MCF 10A (cell line): ENCODE measurements around the gene TSPAN17. TPM values are rescaled to one million over a fixed set of nuclear protein-coding genes. Genes with fewer than 3 reads are reported as not detected.

ENCODE experiments used
- BruUV-seq: library from RNA; stranded (reverse); fragments of 400-500 nt; replicated peaks from 2 replicates; lab custom pipeline; 2021; lab: Mats Ljungman, UMichigan
- CTCF ChIA-PET: fragments of 300-600 bp; sonication (Branson Sonifier 250); formaldehyde crosslinking; extraction: SDS; loops from one replicate; lab custom pipeline; 2021; ENCODE audit warnings: antibody characterized with exemption, inconsistent platforms; lab: Yijun Ruan, JAX
- POLR2A ChIA-PET: fragments of 300-600, 350-650 bp; sonication (Branson Sonifier 250); formaldehyde crosslinking; extraction: SDS; loops from one replicate; lab custom pipeline; 2020; ENCODE audit warnings: antibody characterized with exemption, inconsistent platforms; lab: Yijun Ruan, JAX
- DNase-seq: peaks from one replicate; pipeline ENCODE4 v3.0.0-alpha.2; 2018; ENCODE audit not compliant: unreplicated experiment
- H3K27ac Mint-ChIP-seq: one replicate; pipeline ENCODE4 v1.8.0; 2022; ENCODE audit warnings: mild to moderate bottlenecking, low read depth, mixed read lengths; ENCODE audit not compliant: unreplicated experiment
- H3K27me3 Mint-ChIP-seq: one replicate; pipeline ENCODE4 v1.8.0; 2022; ENCODE audit warnings: mixed read lengths; ENCODE audit not compliant: insufficient read depth, unreplicated experiment
- H3K36me3 Mint-ChIP-seq: one replicate; pipeline ENCODE4 v1.8.0; 2022; ENCODE audit warnings: mild to moderate bottlenecking, moderate library complexity, mixed read lengths; ENCODE audit not compliant: insufficient read depth, unreplicated experiment
- H3K4me1 Mint-ChIP-seq: one replicate; pipeline ENCODE4 v1.8.0; 2022; ENCODE audit warnings: mixed read lengths; ENCODE audit not compliant: insufficient read depth, unreplicated experiment
- H3K4me3 Mint-ChIP-seq: one replicate; pipeline ENCODE4 v1.8.0; 2022; ENCODE audit warnings: mild to moderate bottlenecking, moderate library complexity, mixed read lengths; ENCODE audit not compliant: unreplicated experiment
- H3K9me3 Mint-ChIP-seq: one replicate; pipeline ENCODE4 v1.8.0; 2022; ENCODE audit warnings: mixed read lengths; ENCODE audit not compliant: unreplicated experiment
- CTCF ChIP-seq: fragments of 200-600 bp; IDR thresholded peaks from one replicate; pipeline ENCODE4 v1.8.0; 2022; ENCODE audit warnings: antibody characterized with exemption, mild to moderate bottlenecking; ENCODE audit not compliant: unreplicated experiment
- intact Hi-C: fragments of 100-400 bp; cut with micrococcal nuclease; formaldehyde crosslinking; loops from 2 replicates; pipeline ENCODE4 v1.14.1; 2022
- total RNA-seq: library from RNA; stranded (reverse); gene quantifications from 2 replicates; pipeline ENCODE4 v1.2.3, GENCODE V29; 2022

TSPAN17 gene
- total RNA-seq, 1 experiment from 2014 or later = 36.7 TPM

GRCh38 chr5:176627582-176627981, 19.7 kb upstream of the TSPAN17 start:
- peaks cover 22% of the 10 kb centered on the region for H3K4me1 Mint-ChIP-seq
- ChIA-PET CTCF (interaction anchor here (0.8 kb wide), 1 partner anchor 14 kb away, joined by 3 read pairs; no protein-coding TSS in a partner anchor), POLR2A (interaction anchor here (1.4 kb wide), 1 partner anchor 19 kb away, joined by 4 read pairs; the partner anchor contains the start of gene TSPAN17)
- no peak overlapping the region for H3K4me3 Mint-ChIP-seq
- intact Hi-C loops = no loop called here
- H3K9me3 Mint-ChIP-seq = no peaks in the 10 kb centered on the region
- H3K27me3 Mint-ChIP-seq = peaks cover 17% of the 10 kb centered on the region
- H3K27ac Mint-ChIP-seq = no peak overlapping the region
- no peaks in the 10 kb centered on the region for H3K36me3 Mint-ChIP-seq
- no peak for TF ChIP-seq CTCF
- no peak for DNase-seq
- BruUV-seq = no TSS peak

GRCh38 chr5:176628406-176629228, 18.7 kb upstream of the TSPAN17 start:
- Mint-ChIP-seq H3K36me3 (no peaks in the 10 kb centered on the region), H3K4me1 (peaks cover 22% of the 10 kb centered on the region), H3K9me3 (no peaks in the 10 kb centered on the region), H3K27ac (no peak overlapping the region), H3K27me3 (peaks cover 24% of the 10 kb centered on the region), H3K4me3 (no peak overlapping the region)
- no peak for TF ChIP-seq CTCF
- POLR2A ChIA-PET = no interaction called here
- DNase-seq = no peak
- CTCF ChIA-PET = interaction anchor here (0.6 kb wide), 2 partner anchors 24 to 505 kb away, joined by 3 to 6 read pairs; no protein-coding TSS in a partner anchor
- intact Hi-C loops = no loop called here
- BruUV-seq = no TSS peak

DNA sequence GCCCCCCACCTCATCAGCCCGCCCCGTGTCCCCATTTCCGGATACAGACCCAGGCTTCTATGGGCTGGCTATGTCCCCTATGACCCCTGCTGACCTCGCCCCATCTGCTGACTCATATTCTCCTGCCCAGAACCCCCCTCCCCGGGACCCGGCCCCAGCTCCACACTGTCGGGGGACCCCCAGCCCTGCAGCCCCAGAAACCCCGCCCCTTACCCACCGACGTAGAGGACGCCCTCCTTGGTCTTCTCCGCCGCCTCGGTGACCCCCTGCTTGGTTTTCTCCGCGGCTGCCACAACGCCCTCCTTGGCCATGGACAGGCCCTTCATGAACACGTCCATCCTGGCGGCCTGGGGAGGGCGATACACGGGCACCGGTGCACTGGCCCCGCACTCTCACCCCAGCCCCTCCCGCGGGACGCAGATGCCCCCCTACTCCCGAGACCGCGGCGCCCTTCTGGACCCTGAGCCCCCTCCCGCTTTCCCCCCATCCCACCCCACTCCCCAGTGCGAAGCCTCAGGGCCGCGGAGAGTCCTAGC, 17.9 kb upstream of the TSPAN17 start:
- no peak for TF ChIP-seq CTCF
- H3K4me3 Mint-ChIP-seq = no peak overlapping the region
- DNase-seq = no peak
- ChIA-PET CTCF (interaction anchor here (0.6 kb wide), 1 partner anchor 25 kb away, joined by 6 read pairs; no protein-coding TSS in a partner anchor), POLR2A (no interaction called here)
- no peaks in the 10 kb centered on the region for H3K9me3 Mint-ChIP-seq
- peaks cover 32% of the 10 kb centered on the region for H3K27me3 Mint-ChIP-seq
- BruUV-seq = no TSS peak
- intact Hi-C loops = no loop called here
- H3K4me1 Mint-ChIP-seq = peaks cover 27% of the 10 kb centered on the region
- no peak overlapping the region for H3K27ac Mint-ChIP-seq
- no peaks in the 10 kb centered on the region for H3K36me3 Mint-ChIP-seq
